ENCODE results near the gene FKBP2. TPM values are rescaled to one million over a fixed set of nuclear protein-coding genes. Genes with fewer than 3 reads are reported as not detected.

Gene FKBP2
- total and polyA plus RNA-seq, 2 of the 4 experiments (the other 2 are of a cell fraction): 36.2 to 76.4 TPM

DNA sequence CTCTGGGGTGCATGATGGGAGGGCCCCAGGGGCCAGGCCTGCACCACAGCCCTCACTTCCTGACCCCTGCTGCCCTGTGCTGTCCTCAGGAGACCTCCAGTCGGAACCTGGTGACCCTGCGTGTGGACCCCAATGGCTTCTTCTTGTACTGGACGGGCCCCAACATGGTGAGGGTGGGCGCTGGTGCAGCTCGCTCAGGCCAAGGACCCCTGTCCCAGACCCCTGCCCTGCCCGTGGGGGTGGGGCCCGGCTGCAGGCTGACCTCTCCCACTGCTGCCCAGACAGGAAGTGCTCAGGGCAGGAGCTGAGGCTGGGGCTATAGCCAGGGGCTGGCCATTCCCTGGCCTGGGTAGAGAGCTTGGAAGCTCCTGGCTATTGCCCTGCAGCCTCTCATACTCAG lies 13.4 kb downstream of the FKBP2 start:
- Histone ChIP-seq H2BK120ac (ENCODE audit: low read depth, low read length) (no peak overlapping the region), H2AFZ (replicated peaks; ENCODE audit: low read length, poor library complexity) (no peak overlapping the region), H3K23ac (ENCODE audit: low read depth, low read length) (no peak overlapping the region), H4K8ac (ENCODE audit: low read depth in 2 of 2, low read length in 2 of 2) (no peak overlapping the region), H3K27ac (ENCODE audit: insufficient read depth, low read length) (no peak overlapping the region), H3K18ac (ENCODE audit: low read depth, low read length) (no peak overlapping the region), H3K27me3 (ENCODE audit: control insufficient read depth, insufficient read depth, low read length) (no peaks in the 10 kb centered on the region), H2AK5ac (ENCODE audit: low read depth, low read length) (no peak overlapping the region), H3K4me2 (ENCODE audit: low read depth, low read length) (no peak overlapping the region), H3K4me3 (ENCODE audit: insufficient read depth, low read depth, low read length) (no peak overlapping the region), H4K91ac (ENCODE audit: insufficient read depth, low read depth, low read length) (no peak overlapping the region), H2AK9ac (replicated peaks; ENCODE audit: low read depth, low read length, poor library complexity) (no peak overlapping the region), H2BK5ac (ENCODE audit: low read depth, low read length, poor library complexity, severe bottlenecking) (no peak overlapping the region), H2BK15ac (ENCODE audit: low read depth, low read length) (no peak overlapping the region), H3K9me3 (ENCODE audit: control insufficient read depth, insufficient read depth, low read length) (no peaks in the 10 kb centered on the region), H4K20me1 (ENCODE audit: insufficient read depth, low read length) (peaks cover 5% of the 10 kb centered on the region; the same call in 1 of the 2 replicates), H2BK20ac (ENCODE audit: low read depth, low read length) (no peak overlapping the region), H3K9me1 (ENCODE audit: insufficient read depth, low read length) (no peaks in the 10 kb centered on the region), H4K5ac (ENCODE audit: low read depth, low read length) (no peak overlapping the region), H3K14ac (replicated peaks; ENCODE audit: low read depth, low read length) (no peak overlapping the region), H3K9ac (ENCODE audit: low read depth, low read length) (no peak overlapping the region), H3K79me1 (ENCODE audit: low read depth in 1 of 2, low read length in 2 of 2) (peaks cover 10 to 65% of the 10 kb centered on the region in 2 experiments), H3K4ac (ENCODE audit: low read depth, low read length) (no peak overlapping the region), H3K56ac (ENCODE audit: extremely low read depth, insufficient read depth, low read length) (no peak overlapping the region), H3K4me1 (ENCODE audit: control insufficient read depth, insufficient read depth, low read length) (peaks cover 10% of the 10 kb centered on the region), H3K36me3 (ENCODE audit: control insufficient read depth, insufficient read depth, low read length) (peaks cover 33% of the 10 kb centered on the region)
- ATAC-seq (ENCODE audit: low read depth) (no peak), DNase-seq (no peak)
- TF ChIP-seq RCOR1 (IDR thresholded peaks at IDR 0.05; ENCODE audit: insufficient replicate concordance, low read length) (no peak), RAD21 (IDR thresholded peaks at IDR 0.05; ENCODE audit: low read length) (no peak), MXI1 (IDR thresholded peaks at IDR 0.05; ENCODE audit: borderline replicate concordance, low read depth, low read length) (no peak), MAZ (IDR thresholded peaks at IDR 0.05; ENCODE audit: borderline replicate concordance, low read depth, low read length) (no peak), BHLHE40 (IDR thresholded peaks at IDR 0.05; ENCODE audit: low read depth, low read length) (no peak), RFX5 (IDR thresholded peaks at IDR 0.05; ENCODE audit: low read depth, low read length) (no peak)
- TF ChIP-seq, protein P1, sequence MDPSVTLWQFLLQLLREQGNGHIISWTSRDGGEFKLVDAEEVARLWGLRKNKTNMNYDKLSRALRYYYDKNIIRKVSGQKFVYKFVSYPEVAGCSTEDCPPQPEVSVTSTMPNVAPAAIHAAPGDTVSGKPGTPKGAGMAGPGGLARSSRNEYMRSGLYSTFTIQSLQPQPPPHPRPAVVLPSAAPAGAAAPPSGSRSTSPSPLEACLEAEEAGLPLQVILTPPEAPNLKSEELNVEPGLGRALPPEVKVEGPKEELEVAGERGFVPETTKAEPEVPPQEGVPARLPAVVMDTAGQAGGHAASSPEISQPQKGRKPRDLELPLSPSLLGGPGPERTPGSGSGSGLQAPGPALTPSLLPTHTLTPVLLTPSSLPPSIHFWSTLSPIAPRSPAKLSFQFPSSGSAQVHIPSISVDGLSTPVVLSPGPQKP (IDR thresholded peaks at IDR 0.05; ENCODE audit: borderline replicate concordance, low read depth, low read length): no peak
- TF ChIP-seq, protein P2, sequence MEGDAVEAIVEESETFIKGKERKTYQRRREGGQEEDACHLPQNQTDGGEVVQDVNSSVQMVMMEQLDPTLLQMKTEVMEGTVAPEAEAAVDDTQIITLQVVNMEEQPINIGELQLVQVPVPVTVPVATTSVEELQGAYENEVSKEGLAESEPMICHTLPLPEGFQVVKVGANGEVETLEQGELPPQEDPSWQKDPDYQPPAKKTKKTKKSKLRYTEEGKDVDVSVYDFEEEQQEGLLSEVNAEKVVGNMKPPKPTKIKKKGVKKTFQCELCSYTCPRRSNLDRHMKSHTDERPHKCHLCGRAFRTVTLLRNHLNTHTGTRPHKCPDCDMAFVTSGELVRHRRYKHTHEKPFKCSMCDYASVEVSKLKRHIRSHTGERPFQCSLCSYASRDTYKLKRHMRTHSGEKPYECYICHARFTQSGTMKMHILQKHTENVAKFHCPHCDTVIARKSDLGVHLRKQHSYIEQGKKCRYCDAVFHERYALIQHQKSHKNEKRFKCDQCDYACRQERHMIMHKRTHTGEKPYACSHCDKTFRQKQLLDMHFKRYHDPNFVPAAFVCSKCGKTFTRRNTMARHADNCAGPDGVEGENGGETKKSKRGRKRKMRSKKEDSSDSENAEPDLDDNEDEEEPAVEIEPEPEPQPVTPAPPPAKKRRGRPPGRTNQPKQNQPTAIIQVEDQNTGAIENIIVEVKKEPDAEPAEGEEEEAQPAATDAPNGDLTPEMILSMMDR (conservative IDR thresholded peaks at IDR 0.05; ENCODE audit: low read depth, low read length): no peak
- ChIA-PET POLR2A (ENCODE audit: unreplicated experiment) (no interaction called here), CTCF (interaction anchor here (0.6 kb wide), 1 partner anchor 555 kb away, joined by 3 read pairs; no protein-coding TSS in a partner anchor)
- WGBS, 2 experiments (ENCODE audit: extremely low coverage in 2 of 2, insufficient read length in 1 of 2): no CpG with 5 or more reads among the region's 7 CpGs
- in situ Hi-C loops (cut with MboI; ENCODE audit: low sequenced_read_pairs): no loop called here
- dilution Hi-C loops (cut with HindIII; ENCODE audit: low sequenced_read_pairs, unreplicated experiment): no loop called here
- intact Hi-C loops (cut with micrococcal nuclease): no loop called here
- BruUV-seq (replicated peaks): no TSS peak
